Hepatocyte (in vitro differentiated cells): ENCODE data around the gene ZCCHC8. TPM values are rescaled to one million over a fixed set of nuclear protein-coding genes. Genes with fewer than 3 reads are reported as not detected.
"Not testable (repeated sequence)": the region's sequence is repeated elsewhere in the genome, so short reads cannot be mapped to it uniquely, and the experiment has no call there.

Experiments used
- DNase-seq: peaks from one replicate; pipeline ENCODE4 v3.0.0-alpha.2; 2016; ENCODE audit warnings: low spot score
- H2AFZ ChIP-seq: fragments of 200-600 bp; sonication (generic); 2 replicates; pipeline ENCODE4 v1.6.0; 2016; ENCODE audit warnings: antibody characterized with exemption, mild to moderate bottlenecking
- H3K27ac ChIP-seq: fragments of 200-600 bp; sonication (generic); 2 replicates; pipeline ENCODE4 v1.5.1; 2016; ENCODE audit warnings: mild to moderate bottlenecking
- H3K27me3 ChIP-seq: fragments of 200-600 bp; sonication (generic); 2 replicates; pipeline ENCODE4 v1.6.1; 2016
- H3K36me3 ChIP-seq: fragments of 200-600 bp; sonication (generic); replicated peaks from 2 replicates; pipeline ENCODE4 v1.5.1; 2016; ENCODE audit warnings: low read depth; ENCODE audit not compliant: insufficient read depth
- H3K4me1 ChIP-seq: fragments of 200-600 bp; sonication (generic); 2 replicates; pipeline ENCODE4 v1.5.1; 2016; ENCODE audit warnings: mild to moderate bottlenecking, moderate library complexity; ENCODE audit not compliant: insufficient read depth
- H3K4me2 ChIP-seq: fragments of 200-600 bp; sonication (generic); 2 replicates; pipeline ENCODE4 v1.6.0; 2016
- H3K4me3 ChIP-seq: fragments of 200-600 bp; sonication (generic); 2 replicates; pipeline ENCODE4 v1.5.1; 2016; ENCODE audit warnings: mild to moderate bottlenecking
- H3K79me2 ChIP-seq: fragments of 200-600 bp; sonication (generic); 2 replicates; pipeline ENCODE4 v1.6.0; 2017; ENCODE audit warnings: mild to moderate bottlenecking
- H3K9me2 ChIP-seq: fragments of 200-600 bp; sonication (generic); replicated peaks from 2 replicates; pipeline ENCODE4 v1.6.0; 2017; ENCODE audit warnings: mild to moderate bottlenecking; ENCODE audit not compliant: insufficient read depth
- H3K9me3 ChIP-seq: fragments of 200-600 bp; sonication (generic); 2 replicates; pipeline ENCODE4 v1.5.1; 2016; ENCODE audit warnings: low read depth, mild to moderate bottlenecking
- H4K20me1 ChIP-seq: fragments of 200-600 bp; sonication (generic); 2 replicates; pipeline ENCODE4 v1.6.0; 2016; ENCODE audit warnings: mild to moderate bottlenecking; ENCODE audit not compliant: insufficient read depth, poor library complexity, severe bottlenecking
- EZH2 ChIP-seq: fragments of 200-600 bp; sonication (generic); IDR thresholded peaks from 2 replicates; pipeline ENCODE4 v1.6.1; 2016; ENCODE audit warnings: antibody characterized with exemption, mild to moderate bottlenecking, borderline replicate concordance
- EZH2phosphoT487 ChIP-seq: fragments of 200-600 bp; sonication (generic); IDR thresholded peaks from one replicate; pipeline ENCODE4 v1.6.1; 2018; ENCODE audit warnings: antibody characterized with exemption, mild to moderate bottlenecking, low read depth, moderate library complexity; ENCODE audit not compliant: unreplicated experiment, severe bottlenecking
- WGBS: methylation state at CpG from one replicate; pipeline ENCODE4 v1.1.6; 2016; ENCODE audit warnings: low lambda C conversion rate; ENCODE audit errors: missing lambda C conversion rate; 5-methylcytosine and 5-hydroxymethylcytosine counted together
- polyA plus RNA-seq: library from polyadenylated mRNA; unstranded; fragments of >200 nt; fragmentation: Nextera tagmentation; extraction: Ambion mirVana; gene quantifications from 2 replicates; pipeline ENCODE4 v1.2.1, GENCODE V29; 2016
- total RNA-seq: library from RNA; depleted of rRNA; stranded (reverse); fragments of >200 nt; gene quantifications from 2 replicates; pipeline ENCODE4 v1.2.3, GENCODE V29; 2014
- TF ChIP-seq, protein P1 (sequence below): fragments of 200-600 bp; sonication (generic); IDR thresholded peaks from 2 replicates; pipeline ENCODE4 v1.5.1; 2016; ENCODE audit warnings: antibody characterized with exemption, mild to moderate bottlenecking; ENCODE audit not compliant: poor library complexity

ZCCHC8 gene
- total and polyA plus RNA-seq, 2 experiments from 2014 or later = 12.2 to 24.5 TPM

DNA sequence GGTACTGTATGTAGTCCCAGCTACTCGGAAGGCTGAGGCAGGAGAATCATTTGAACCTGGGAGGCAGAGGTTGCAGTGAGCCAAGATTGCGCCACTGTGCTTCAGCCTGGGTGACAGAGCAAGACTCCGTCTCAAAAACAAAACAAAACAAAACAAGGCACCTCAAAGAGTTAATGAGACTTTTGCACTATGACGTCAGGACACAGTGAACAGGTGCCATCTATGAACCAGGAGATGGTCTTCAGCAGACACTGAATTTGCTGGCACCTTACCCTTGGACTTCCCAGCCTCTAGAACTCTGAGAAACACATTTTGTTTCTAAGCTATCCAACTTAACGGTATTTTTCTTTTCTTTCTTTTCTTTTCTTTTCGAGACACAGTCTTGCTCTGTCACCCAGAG, 54.3 kb downstream of the ZCCHC8 start:
- not testable (repeated sequence) for H3K4me3 ChIP-seq, H4K20me1 ChIP-seq, H3K9me2 ChIP-seq, H3K4me1 ChIP-seq, H2AFZ ChIP-seq, H3K27ac ChIP-seq, H3K4me2 ChIP-seq, H3K79me2 ChIP-seq, DNase-seq, H3K36me3 ChIP-seq, H3K9me3 ChIP-seq, H3K27me3 ChIP-seq
- WGBS = 82% methylated on average over 6 of the region's 6 CpGs

DNA sequence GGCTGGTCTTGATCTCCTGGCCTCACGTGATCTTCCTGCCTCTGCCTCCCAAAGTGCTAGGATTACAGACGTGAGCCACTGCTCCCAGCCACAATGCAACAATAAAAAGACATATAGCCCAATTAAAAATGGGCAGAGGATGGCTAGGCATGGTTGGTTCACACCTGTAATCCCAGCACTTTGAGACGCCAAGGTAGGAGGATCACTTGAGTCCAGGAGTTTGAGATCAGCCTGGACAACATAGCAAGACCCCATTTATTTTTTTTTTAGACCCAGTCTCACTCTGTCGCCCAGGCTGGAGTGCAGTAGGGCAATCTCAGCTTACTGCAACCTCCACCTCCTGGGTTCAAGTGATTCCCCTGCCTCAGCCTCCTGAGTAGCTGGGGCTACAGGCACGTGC, 56.7 kb downstream of the ZCCHC8 start:
- H3K36me3 ChIP-seq, H3K9me2 ChIP-seq, H3K27me3 ChIP-seq, H3K9me3 ChIP-seq, DNase-seq, H3K4me3 ChIP-seq, H3K79me2 ChIP-seq, H4K20me1 ChIP-seq, H3K27ac ChIP-seq, H3K4me1 ChIP-seq, H3K4me2 ChIP-seq, H2AFZ ChIP-seq: not testable (repeated sequence)
- 90% methylated on average over 5 of the region's 5 CpGs for WGBS

DNA sequence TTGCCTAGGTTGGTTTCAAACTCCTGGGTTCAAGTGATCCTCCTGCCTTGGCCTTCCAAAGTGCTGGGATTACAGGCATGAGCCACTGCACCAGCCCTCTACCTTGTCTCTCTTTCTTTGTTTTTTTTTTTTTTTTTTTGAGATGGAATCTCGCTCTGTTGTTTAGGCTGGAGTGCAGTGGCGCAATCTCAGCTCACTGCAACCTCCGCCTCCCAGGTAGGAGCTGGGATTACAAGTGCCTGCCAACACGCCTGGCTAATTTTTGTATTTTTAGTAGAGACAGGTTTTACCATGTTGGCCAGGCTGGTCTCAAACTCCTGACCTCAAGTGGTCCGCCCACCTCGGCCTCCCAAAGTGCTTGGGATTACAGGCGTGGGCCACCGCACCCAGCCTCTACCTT, 61.9 kb downstream of the ZCCHC8 start:
- not testable (repeated sequence) for H3K36me3 ChIP-seq, H3K9me2 ChIP-seq, H3K4me3 ChIP-seq, H3K9me3 ChIP-seq, H3K27ac ChIP-seq, H3K79me2 ChIP-seq, H3K4me2 ChIP-seq, DNase-seq, H3K27me3 ChIP-seq, H2AFZ ChIP-seq, H4K20me1 ChIP-seq, H3K4me1 ChIP-seq
- 94% methylated on average over 8 of the region's 8 CpGs for WGBS

DNA sequence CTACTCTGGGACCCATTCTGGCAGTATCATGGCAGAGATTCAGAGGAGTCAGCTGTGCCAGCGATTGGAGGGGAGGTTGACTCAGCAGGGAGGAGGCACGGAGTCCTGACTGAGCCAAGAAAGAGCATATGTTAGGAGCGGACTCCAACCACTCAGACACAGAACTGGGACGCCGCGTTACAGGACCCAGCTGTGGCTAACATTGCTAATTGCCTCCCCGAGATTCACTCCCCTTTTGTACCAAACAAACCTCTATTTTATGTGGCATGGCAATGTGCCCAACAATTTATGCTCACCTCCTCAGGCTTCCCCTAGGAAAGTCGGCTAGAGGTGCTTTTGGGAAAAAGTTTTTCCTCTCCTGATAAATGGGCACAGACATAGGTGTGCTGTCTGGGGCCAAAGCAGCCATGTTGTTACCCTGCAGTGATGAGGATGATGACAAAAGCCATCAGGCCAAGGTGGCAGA, 63.0 kb downstream of the ZCCHC8 start:
- H3K9me2 ChIP-seq = no peaks in the 10 kb centered on the region
- no peaks in the 10 kb centered on the region for H3K9me3 ChIP-seq
- TF ChIP-seq EZH2phosphoT487 (no peak), EZH2 (no peak)
- TF ChIP-seq, protein P1, sequence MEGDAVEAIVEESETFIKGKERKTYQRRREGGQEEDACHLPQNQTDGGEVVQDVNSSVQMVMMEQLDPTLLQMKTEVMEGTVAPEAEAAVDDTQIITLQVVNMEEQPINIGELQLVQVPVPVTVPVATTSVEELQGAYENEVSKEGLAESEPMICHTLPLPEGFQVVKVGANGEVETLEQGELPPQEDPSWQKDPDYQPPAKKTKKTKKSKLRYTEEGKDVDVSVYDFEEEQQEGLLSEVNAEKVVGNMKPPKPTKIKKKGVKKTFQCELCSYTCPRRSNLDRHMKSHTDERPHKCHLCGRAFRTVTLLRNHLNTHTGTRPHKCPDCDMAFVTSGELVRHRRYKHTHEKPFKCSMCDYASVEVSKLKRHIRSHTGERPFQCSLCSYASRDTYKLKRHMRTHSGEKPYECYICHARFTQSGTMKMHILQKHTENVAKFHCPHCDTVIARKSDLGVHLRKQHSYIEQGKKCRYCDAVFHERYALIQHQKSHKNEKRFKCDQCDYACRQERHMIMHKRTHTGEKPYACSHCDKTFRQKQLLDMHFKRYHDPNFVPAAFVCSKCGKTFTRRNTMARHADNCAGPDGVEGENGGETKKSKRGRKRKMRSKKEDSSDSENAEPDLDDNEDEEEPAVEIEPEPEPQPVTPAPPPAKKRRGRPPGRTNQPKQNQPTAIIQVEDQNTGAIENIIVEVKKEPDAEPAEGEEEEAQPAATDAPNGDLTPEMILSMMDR = no peak
- H3K4me2 ChIP-seq = no peak overlapping the region
- H2AFZ ChIP-seq = no peak overlapping the region
- no peaks in the 10 kb centered on the region for H4K20me1 ChIP-seq
- H3K4me1 ChIP-seq = no peaks in the 10 kb centered on the region
- no peaks in the 10 kb centered on the region for H3K79me2 ChIP-seq
- H3K36me3 ChIP-seq = no peaks in the 10 kb centered on the region
- H3K4me3 ChIP-seq = no peak overlapping the region
- H3K27me3 ChIP-seq = no peaks in the 10 kb centered on the region
- no peak overlapping the region for H3K27ac ChIP-seq
- no peak for DNase-seq
- 82% methylated on average over 8 of the region's 8 CpGs for WGBS

DNA sequence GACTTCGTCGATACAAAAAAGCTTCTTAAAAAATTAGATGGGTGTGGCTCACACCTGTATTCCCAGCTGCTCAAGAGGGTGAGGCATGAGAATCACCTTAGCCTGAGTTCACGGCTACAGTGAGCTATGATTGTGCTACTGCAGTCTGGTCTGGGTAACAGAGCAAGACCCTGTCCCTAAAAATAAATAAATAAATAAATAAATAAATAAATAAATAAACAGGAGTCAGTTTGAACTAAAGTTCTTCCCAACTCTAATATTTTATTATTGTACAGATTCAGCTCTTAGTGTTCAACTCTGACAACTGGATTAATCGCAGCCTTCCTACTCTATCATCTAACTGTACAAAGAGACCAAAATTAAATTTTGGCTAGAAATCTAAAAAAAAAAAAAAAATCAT, 65.5 kb downstream of the ZCCHC8 start:
- Histone ChIP-seq H3K9me3 (no peaks in the 10 kb centered on the region), H3K9me2 (no peaks in the 10 kb centered on the region), H4K20me1 (no peaks in the 10 kb centered on the region), H2AFZ (no peak overlapping the region), H3K27ac (no peak overlapping the region), H3K4me1 (no peaks in the 10 kb centered on the region), H3K36me3 (no peaks in the 10 kb centered on the region), H3K27me3 (no peaks in the 10 kb centered on the region), H3K4me2 (no peak overlapping the region), H3K4me3 (no peak overlapping the region), H3K79me2 (no peaks in the 10 kb centered on the region)
- WGBS = 98% methylated on average over 4 of the region's 4 CpGs
- no peak for DNase-seq
- TF ChIP-seq EZH2phosphoT487 = no peak

DNA sequence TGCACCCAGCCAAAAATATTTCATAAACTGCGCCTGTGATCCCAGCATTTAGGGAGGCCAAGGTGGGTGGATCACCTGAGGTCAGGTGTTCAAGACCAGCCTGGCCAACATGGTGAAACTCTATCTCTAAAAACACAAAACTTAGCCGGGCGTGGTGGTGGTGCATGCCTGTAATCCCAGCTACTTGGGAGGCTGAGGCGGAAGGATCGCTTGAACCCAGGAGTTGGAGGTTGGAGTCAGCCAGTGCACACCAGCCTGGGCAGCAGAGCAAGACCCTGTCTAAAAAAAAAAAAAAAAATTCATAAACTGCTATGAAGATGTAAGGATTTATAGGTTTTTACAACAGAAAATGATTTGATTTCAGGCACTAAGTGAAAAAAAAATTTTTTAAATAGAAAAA, 71.7 kb downstream of the ZCCHC8 start:
- H3K79me2 ChIP-seq, H3K27me3 ChIP-seq, H3K4me2 ChIP-seq, H3K4me3 ChIP-seq, H3K36me3 ChIP-seq, H3K4me1 ChIP-seq, H3K9me2 ChIP-seq, DNase-seq, H4K20me1 ChIP-seq, H2AFZ ChIP-seq, H3K9me3 ChIP-seq, H3K27ac ChIP-seq: not testable (repeated sequence)
- WGBS = 97% methylated on average over 5 of the region's 5 CpGs
